ENCODE measurements around the gene RHOV. TPM values are rescaled to one million over a fixed set of nuclear protein-coding genes. Genes with fewer than 3 reads are reported as not detected.

Gene RHOV
- total and polyA plus RNA-seq, 3 experiments from 2014 or later: 0.24 to 0.40 TPM; not detected in 1

DNA sequence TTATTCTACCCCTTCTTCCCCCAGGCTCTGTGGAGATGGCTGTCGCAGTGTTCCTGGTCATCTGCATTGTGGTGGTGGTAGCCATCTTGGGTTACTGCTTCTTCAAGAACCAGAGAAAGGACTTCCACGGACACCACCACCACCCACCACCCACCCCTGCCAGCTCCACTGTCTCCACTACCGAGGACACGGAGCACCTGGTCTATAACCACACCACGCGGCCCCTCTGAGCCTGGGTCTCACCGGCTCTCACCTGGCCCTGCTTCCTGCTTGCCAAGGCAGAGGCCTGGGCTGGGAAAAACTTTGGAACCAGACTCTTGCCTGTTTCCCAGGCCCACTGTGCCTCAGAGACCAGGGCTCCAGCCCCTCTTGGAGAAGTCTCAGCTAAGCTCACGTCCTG is 17.3 kb downstream of the RHOV start:
- Histone ChIP-seq H3K27ac (ENCODE audit: low read depth, low read length) (no peak overlapping the region), H3K4me3 (ENCODE audit: low read length) (no peak overlapping the region), H3K36me3 (ENCODE audit: insufficient read depth, low read length) (no peaks in the 10 kb centered on the region), H3K9me3 (ENCODE audit: low read length) (no peaks in the 10 kb centered on the region), H3K4me1 (ENCODE audit: insufficient read depth, low read length) (no peaks in the 10 kb centered on the region), H3K27me3 (ENCODE audit: insufficient read depth, low read length, poor library complexity, severe bottlenecking) (no peaks in the 10 kb centered on the region)
- H3K27ac Mint-ChIP-seq: no peak overlapping the region
- H3K4me1 Mint-ChIP-seq: peaks cover 6 to 15% (median 8%) of the 10 kb centered on the region in 3 donors
- ChIA-PET CTCF (interaction anchor here (0.9 to 8.4 kb wide), 9 partner anchors 10 to 344 kb away, joined by 3 to 178 read pairs (median 4); partner anchors contain the start of genes CCDC32, SPINT1 and VPS18), POLR2A (interaction anchor here (2.6 kb wide), 1 partner anchor 38 kb away, joined by 20 read pairs; the partner anchor contains the start of gene VPS18)
- peaks cover 0 to 9% of the 10 kb centered on the region in 2 donors for H3K27me3 Mint-ChIP-seq
- peaks cover 0 to 1% (median 0%) of the 10 kb centered on the region in 3 donors for H3K36me3 Mint-ChIP-seq
- no peaks in the 10 kb centered on the region for H3K9me3 Mint-ChIP-seq
- DNase-seq: no peak
- no peak overlapping the region for H3K4me3 Mint-ChIP-seq

DNA sequence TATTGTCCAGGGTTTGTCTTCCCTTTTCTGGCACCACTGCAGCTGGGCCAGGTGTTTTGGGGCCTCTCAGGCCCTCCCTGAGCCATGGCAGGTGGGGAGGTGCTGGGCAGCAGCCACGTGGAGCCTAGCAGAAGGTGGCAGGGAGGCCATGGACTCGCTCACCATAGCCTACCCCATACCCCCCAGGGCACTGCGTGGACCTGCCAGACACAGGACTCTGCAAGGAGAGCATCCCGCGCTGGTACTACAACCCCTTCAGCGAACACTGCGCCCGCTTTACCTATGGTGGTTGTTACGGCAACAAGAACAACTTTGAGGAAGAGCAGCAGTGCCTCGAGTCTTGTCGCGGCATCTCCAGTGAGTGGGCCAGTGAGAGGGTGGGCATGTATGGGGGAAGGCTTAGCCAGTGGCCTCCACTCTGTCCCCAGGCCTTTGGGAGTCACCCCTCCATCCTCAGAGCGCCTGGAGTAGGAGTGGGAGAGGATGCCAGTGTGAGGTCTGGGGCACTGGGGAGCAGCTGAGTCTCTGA is 18.3 kb downstream of the RHOV start:
- DNase-seq: no peak
- Histone ChIP-seq H3K27ac (ENCODE audit: low read depth, low read length) (no peak overlapping the region), H3K36me3 (ENCODE audit: insufficient read depth, low read length) (no peaks in the 10 kb centered on the region), H3K9me3 (ENCODE audit: low read length) (no peaks in the 10 kb centered on the region), H3K27me3 (ENCODE audit: insufficient read depth, low read length, poor library complexity, severe bottlenecking) (no peaks in the 10 kb centered on the region), H3K4me3 (ENCODE audit: low read length) (no peak overlapping the region), H3K4me1 (ENCODE audit: insufficient read depth, low read length) (no peaks in the 10 kb centered on the region)
- Mint-ChIP-seq H3K36me3 (peaks cover 0 to 1% (median 0%) of the 10 kb centered on the region in 3 donors), H3K4me1 (peaks cover 6 to 15% (median 8%) of the 10 kb centered on the region in 3 donors), H3K4me3 (no peak overlapping the region), H3K9me3 (no peaks in the 10 kb centered on the region), H3K27ac (no peak overlapping the region), H3K27me3 (peaks cover 0 to 9% of the 10 kb centered on the region in 2 donors)
- CTCF ChIA-PET: interaction anchor here (4.7 to 8.4 kb wide), 2 partner anchors 9 to 40 kb away, joined by 64 to 178 read pairs; partner anchors contain the start of genes SPINT1 and VPS18
- POLR2A ChIA-PET: no interaction called here

DNA sequence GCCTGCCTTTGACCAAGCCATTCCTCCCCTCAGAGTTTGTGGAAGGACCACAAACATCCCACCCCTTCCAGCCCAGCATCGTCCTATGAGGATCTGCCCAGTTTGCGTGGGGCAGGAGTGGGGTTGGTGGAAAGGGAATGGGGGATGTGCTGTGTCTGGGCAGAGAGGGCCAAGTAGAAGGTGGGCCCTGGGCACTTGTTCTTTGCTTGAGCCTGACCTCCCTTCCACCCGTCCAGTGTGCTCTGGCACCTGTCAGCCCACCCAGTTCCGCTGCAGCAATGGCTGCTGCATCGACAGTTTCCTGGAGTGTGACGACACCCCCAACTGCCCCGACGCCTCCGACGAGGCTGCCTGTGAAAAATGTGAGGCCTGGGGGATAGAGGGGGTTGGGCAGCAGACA is 19.9 kb downstream of the RHOV start:
- Mint-ChIP-seq H3K4me3 (no peak overlapping the region), H3K9me3 (no peaks in the 10 kb centered on the region), H3K27ac (no peak overlapping the region), H3K36me3 (peaks cover 0 to 1% (median 0%) of the 10 kb centered on the region in 3 donors), H3K4me1 (peaks cover 3 to 10% (median 3%) of the 10 kb centered on the region in 3 donors), H3K27me3 (peaks cover 0 to 6% of the 10 kb centered on the region in 2 donors)
- POLR2A ChIA-PET: no interaction called here
- H3K27ac ChIP-seq (ENCODE audit: low read depth, low read length): no peak overlapping the region
- no peaks in the 10 kb centered on the region for H3K4me1 ChIP-seq (ENCODE audit: insufficient read depth, low read length)
- CTCF ChIA-PET: interaction anchor here (8.4 kb wide), 1 partner anchor 42 kb away, joined by 178 read pairs; the partner anchor contains the start of gene VPS18
- no peak for DNase-seq
- no peaks in the 10 kb centered on the region for H3K36me3 ChIP-seq (ENCODE audit: insufficient read depth, low read length)
- H3K9me3 ChIP-seq (ENCODE audit: low read length): no peaks in the 10 kb centered on the region
- H3K27me3 ChIP-seq (ENCODE audit: insufficient read depth, low read length, poor library complexity, severe bottlenecking): no peaks in the 10 kb centered on the region
- no peak overlapping the region for H3K4me3 ChIP-seq (ENCODE audit: low read length)

GRCh38 chr15:40853241-40853890 is 20.7 kb downstream of the RHOV start:
- Mint-ChIP-seq H3K27me3 (peaks cover 0 to 2% of the 10 kb centered on the region in 2 donors), H3K27ac (no peak overlapping the region), H3K4me3 (no peak overlapping the region), H3K36me3 (peaks cover 0 to 1% (median 0%) of the 10 kb centered on the region in 3 donors), H3K9me3 (no peaks in the 10 kb centered on the region), H3K4me1 (peaks cover 0 to 6% (median 0%) of the 10 kb centered on the region in 3 donors)
- no peak for DNase-seq
- Histone ChIP-seq H3K9me3 (ENCODE audit: low read length) (no peaks in the 10 kb centered on the region), H3K36me3 (ENCODE audit: insufficient read depth, low read length) (no peaks in the 10 kb centered on the region), H3K4me1 (ENCODE audit: insufficient read depth, low read length) (no peaks in the 10 kb centered on the region), H3K27ac (ENCODE audit: low read depth, low read length) (no peak overlapping the region), H3K27me3 (ENCODE audit: insufficient read depth, low read length, poor library complexity, severe bottlenecking) (no peaks in the 10 kb centered on the region), H3K4me3 (ENCODE audit: low read length) (no peak overlapping the region)
- POLR2A ChIA-PET: no interaction called here
- CTCF ChIA-PET: interaction anchor here (1.7 kb wide), 1 partner anchor 41 kb away, joined by 7 read pairs; the partner anchor contains the start of gene VPS18

GRCh38 chr15:40852529-40852928 is 21.5 kb downstream of the RHOV start:
- H3K27me3 ChIP-seq (ENCODE audit: insufficient read depth, low read length, poor library complexity, severe bottlenecking): no peaks in the 10 kb centered on the region
- H3K36me3 ChIP-seq (ENCODE audit: insufficient read depth, low read length): no peaks in the 10 kb centered on the region
- H3K9me3 ChIP-seq (ENCODE audit: low read length): no peaks in the 10 kb centered on the region
- Mint-ChIP-seq H3K27ac (no peak overlapping the region), H3K27me3 (peaks cover 0 to 4% of the 10 kb centered on the region in 2 donors), H3K9me3 (no peaks in the 10 kb centered on the region), H3K36me3 (peaks cover 0 to 1% (median 0%) of the 10 kb centered on the region in 3 donors), H3K4me1 (peaks cover 2 to 4% (median 4%) of the 10 kb centered on the region in 3 donors), H3K4me3 (no peak overlapping the region)
- no peak for DNase-seq
- ChIA-PET CTCF (interaction anchor here (1.7 kb wide), 1 partner anchor 42 kb away, joined by 7 read pairs; the partner anchor contains the start of gene VPS18), POLR2A (no interaction called here)
- no peak overlapping the region for H3K27ac ChIP-seq (ENCODE audit: low read depth, low read length)
- H3K4me3 ChIP-seq (ENCODE audit: low read length): no peak overlapping the region
- no peaks in the 10 kb centered on the region for H3K4me1 ChIP-seq (ENCODE audit: insufficient read depth, low read length)

- H3K4me1 ChIP-seq (ENCODE audit: insufficient read depth, low read length): peaks cover 10% of the 10 kb centered on the region
- Mint-ChIP-seq H3K4me1 (peaks cover 0 to 14% (median 4%) of the 10 kb centered on the region in 3 donors), H3K27me3 (peaks cover 0 to 4% of the 10 kb centered on the region in 2 donors), H3K9me3 (no peaks in the 10 kb centered on the region), H3K36me3 (peaks cover 0 to 1% (median 0%) of the 10 kb centered on the region in 3 donors), H3K27ac (peak overlapping the region in 1 of 8 donors; percentile 74), H3K4me3 (peak overlapping the region in 1 of 7 donors; percentile 42)
- CTCF ChIA-PET: interaction anchor here (1.4 to 8.2 kb wide), 3 partner anchors 8 to 335 kb away, joined by 3 to 64 read pairs (median 8); partner anchors contain the start of gene VPS18
- no peaks in the 10 kb centered on the region for H3K36me3 ChIP-seq (ENCODE audit: insufficient read depth, low read length)
- H3K27ac ChIP-seq (ENCODE audit: low read depth, low read length): no peak overlapping the region
- H3K9me3 ChIP-seq (ENCODE audit: low read length): no peaks in the 10 kb centered on the region
- H3K4me3 ChIP-seq (ENCODE audit: low read length): no peak overlapping the region
- DNase-seq: no peak
- POLR2A ChIA-PET: no interaction called here
- H3K27me3 ChIP-seq (ENCODE audit: insufficient read depth, low read length, poor library complexity, severe bottlenecking): no peaks in the 10 kb centered on the region
Measured at GRCh38 chr15:40850576-40851112, 23.4 kb downstream of the RHOV start.

DNA sequence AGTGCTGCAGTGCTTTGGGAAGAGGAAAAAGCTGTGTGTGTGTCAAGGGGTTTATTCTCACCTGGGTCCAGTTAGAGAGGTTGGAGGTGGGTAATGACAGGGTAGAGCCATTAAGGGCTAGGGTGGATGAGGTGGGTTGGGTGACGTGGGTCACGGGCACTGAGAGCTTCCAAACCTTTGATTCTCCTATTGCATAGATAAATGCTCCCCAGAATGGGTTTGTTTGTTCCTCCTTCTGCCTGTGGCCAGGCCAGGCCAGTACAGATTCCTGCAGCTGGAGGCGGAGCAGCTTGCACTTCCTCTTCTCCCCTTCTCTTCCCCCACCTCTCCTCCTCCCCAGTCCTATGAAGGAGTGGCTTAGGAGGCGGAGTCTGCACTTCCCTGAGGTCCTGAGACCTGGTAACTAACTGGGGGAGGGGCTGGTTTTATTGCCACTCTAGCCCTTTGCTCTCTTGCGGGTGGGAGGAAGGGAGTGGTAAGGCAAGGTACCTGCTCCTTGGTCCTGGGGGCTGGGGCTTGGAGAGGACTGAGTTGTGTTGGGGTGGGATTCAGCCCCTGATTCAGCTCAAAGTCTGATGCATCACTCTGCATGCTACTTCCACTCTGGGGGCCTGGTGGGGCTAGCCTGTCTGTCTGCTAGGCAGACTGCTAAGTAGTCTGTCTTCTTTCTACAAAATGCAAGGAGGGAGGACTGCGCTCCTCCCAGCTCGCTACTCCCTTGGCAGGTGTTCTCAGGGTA is 26.6 kb downstream of the RHOV start:
- H3K27me3 Mint-ChIP-seq: peaks cover 11% of the 10 kb centered on the region in 2 donors
- H3K4me1 Mint-ChIP-seq: peaks cover 5 to 26% (median 11%) of the 10 kb centered on the region in 3 donors
- peaks cover 0 to 3% (median 0%) of the 10 kb centered on the region in 3 donors for H3K36me3 Mint-ChIP-seq
- no peak for DNase-seq
- Histone ChIP-seq H3K36me3 (ENCODE audit: insufficient read depth, low read length) (no peaks in the 10 kb centered on the region), H3K4me3 (ENCODE audit: low read length) (no peak overlapping the region), H3K27ac (ENCODE audit: low read depth, low read length) (peak overlapping the region; percentile 59), H3K4me1 (ENCODE audit: insufficient read depth, low read length) (peaks cover 17% of the 10 kb centered on the region), H3K27me3 (ENCODE audit: insufficient read depth, low read length, poor library complexity, severe bottlenecking) (no peaks in the 10 kb centered on the region), H3K9me3 (ENCODE audit: low read length) (no peaks in the 10 kb centered on the region)
- ChIA-PET POLR2A (no interaction called here), CTCF (interaction anchor here (8.2 kb wide), 1 partner anchor 11 kb away, joined by 64 read pairs; no protein-coding TSS in a partner anchor)
- peak overlapping the region in 2 of 7 donors; percentile 25 to 71 for H3K4me3 Mint-ChIP-seq
- H3K9me3 Mint-ChIP-seq: no peaks in the 10 kb centered on the region
- peak overlapping the region in 2 of 8 donors; percentile 36 to 91 for H3K27ac Mint-ChIP-seq
